HG03103 (cell line): ENCODE results near the gene MEP1B.
"Not testable (repeated sequence)": the region's sequence is repeated elsewhere in the genome, so short reads cannot be mapped to it uniquely, and the experiment has no call there.

Experiments used
- ATAC-seq: cut with Tn5 transposase; IDR thresholded peaks from one replicate; pipeline ENCODE4 v1.9.1; 2021; ENCODE audit warnings: low read depth; ENCODE audit not compliant: unreplicated experiment

MEP1B gene

DNA sequence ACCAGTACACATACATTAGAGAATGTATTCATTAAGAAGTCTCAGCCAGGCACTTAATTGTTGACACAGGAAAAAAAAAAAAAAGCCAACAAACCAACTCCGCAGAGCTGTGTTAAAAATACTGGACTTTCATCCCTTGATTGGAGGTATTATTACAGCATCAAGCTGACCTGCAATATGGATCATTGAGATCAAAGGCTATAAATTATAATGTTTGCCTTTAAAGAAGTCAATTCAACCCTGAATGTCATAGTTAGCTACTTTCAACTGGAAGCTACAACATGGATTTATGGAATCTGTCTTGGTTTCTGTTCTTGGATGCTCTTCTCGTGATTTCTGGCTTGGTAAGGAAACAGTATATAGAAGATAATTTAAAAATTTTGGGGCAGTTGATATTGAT, at the start of gene MEP1B:
Gene MEP1B (plus strand): TSS at position 250 of the 400 bp plus-strand sequence. CDS start 32 bp downstream, at position 282.
- ATAC-seq, result no peak

DNA sequence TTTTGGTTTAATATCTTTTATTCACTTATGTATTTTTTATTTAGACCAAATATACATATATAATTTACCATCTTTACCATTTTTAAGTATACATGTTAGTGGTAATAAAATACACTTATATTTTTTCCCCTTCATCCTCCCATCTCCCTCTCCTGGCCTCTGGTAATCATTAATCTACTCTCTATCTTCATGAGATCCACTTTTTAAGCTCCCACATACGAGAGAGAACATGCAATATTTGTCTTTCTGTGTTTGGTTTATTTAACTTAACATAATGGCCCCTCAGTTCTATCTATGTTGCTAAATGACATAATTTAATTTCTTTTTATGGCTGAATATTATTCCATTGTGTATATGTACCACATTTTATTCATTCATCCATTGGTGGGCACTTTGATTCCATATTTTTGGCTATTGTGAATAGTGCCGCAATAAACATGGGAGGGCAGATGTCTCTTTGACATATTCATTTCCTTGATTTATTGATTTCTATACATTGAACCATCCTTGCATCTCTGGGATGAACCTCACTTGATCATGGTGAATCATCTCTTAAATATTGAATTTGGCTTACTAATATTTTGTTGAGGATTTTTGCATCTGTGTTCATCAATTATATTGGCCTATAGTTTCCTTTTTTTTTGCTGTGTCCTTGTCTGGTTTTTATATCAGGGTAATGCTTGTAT, 41.5 kb upstream of the MEP1B start:
- ATAC-seq, result no peak

DNA sequence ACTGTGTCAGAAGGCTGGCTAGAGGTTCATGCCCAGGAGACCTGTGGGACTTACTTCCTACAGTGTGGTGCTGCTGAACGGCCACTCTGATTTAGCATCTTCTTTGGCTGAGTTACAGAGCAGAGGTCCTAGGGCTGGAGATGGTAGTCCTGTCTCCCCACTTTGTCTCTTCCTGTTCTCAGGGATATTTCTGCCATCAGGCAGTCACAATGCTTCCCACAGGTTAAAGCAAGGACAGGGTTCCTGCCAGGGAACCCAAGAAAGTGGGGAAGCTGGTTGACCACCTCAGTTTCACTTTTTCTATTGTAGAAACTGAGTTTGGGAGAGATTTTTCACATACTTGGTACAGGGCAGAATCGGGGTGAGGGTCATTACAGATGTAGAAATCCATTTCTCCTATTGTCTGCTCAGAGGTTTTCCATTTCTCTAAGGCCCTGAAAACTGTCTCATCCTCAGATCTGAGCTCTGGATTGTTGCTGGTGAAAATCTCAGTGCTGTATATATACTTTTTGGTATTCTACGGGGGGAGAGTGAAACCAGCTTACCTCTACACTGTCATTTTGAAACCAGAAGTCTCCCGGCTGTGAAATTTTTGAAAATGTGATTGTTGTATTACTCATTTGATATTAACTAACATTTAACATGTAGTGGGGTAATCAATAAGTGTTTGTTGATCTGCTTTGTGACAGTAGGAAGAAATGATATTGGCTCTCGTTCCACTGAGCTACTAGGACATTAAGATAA, 37.0 kb upstream of the MEP1B start:
- ATAC-seq, result peak; percentile 83

DNA sequence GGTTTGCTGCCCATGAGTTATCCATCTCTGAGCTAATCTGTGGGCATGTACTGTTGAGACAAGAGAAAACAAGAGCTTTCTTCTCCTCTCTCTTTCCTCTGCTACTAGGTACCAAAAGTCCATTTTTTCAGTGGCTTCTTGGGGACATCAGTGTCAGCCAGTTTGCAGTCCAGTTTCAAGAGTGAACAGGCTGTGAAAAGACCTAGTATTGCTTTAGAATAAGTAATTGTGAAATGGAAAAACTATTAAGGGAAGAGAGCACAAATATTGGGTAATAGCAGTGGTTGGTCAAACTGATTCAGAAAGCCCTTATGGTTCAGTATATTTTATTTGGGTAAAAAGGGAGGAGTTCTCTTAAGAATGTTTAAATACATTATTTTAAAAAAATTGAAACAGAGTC, 33.0 kb upstream of the MEP1B start:
- ATAC-seq, result no peak

DNA sequence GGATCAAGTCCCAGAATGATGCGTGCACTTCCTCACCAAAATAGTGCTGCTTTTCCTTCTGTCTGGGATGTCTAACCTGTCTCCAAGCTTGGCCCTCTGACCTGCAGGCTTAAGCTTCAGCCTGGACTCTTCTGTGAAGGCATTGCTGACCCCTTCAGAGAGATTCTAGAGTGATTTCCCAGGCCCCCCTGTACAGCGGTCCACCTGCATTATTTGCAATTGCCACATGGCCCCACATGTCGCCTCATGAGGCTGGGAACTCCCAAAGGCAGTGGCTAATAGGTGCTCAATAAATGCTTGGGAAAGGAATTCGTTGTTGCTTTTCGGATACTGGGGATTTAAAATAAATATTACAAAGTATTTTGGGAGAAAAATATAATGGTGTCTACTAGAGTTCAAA, 32.3 kb upstream of the MEP1B start:
- ATAC-seq, result no peak

DNA sequence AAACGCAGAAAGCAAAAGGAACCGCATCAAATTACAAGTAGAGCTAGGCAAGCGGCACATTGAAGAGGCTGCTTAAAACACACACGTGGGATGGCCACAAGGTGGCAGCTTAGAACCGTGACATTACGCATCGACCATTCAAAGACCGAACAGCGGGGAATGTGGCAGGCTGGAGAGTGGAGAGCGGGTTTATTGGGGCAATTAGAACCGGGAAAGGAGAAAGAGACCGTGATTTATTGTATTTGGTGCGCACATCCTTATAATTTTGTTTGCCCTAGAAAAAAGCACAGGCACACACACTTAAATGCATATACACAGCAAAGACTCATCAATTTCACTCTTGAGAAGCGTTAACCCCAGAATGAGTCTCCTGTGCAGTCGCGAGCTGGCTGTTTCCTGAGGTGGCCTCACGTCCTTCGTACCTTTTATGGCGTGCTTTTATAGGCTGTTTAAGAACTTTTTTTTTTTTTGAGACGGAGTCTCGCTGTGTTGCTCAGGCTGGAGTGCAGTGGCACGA, 31.7 kb upstream of the MEP1B start:
- ATAC-seq, result peak; percentile 90

DNA sequence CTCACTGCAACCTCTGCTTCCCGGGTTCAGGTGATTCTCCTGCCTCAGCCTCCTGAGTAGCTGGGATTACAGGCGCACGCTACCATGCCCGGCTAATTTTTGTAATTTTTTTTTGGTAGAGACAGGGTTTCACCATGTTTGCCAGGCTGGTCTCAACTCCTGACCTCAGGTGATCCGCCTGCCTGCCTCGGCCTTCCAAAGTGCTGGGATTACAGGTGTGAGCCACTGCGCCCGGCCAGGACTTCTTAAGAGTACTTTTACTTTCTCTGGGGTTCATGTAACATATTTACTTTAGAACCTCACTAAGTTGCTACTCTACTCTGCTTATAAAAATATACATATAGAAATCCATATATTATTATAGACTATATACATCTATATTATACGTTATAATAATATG, 31.2 kb upstream of the MEP1B start:
- not testable (repeated sequence) for ATAC-seq

DNA sequence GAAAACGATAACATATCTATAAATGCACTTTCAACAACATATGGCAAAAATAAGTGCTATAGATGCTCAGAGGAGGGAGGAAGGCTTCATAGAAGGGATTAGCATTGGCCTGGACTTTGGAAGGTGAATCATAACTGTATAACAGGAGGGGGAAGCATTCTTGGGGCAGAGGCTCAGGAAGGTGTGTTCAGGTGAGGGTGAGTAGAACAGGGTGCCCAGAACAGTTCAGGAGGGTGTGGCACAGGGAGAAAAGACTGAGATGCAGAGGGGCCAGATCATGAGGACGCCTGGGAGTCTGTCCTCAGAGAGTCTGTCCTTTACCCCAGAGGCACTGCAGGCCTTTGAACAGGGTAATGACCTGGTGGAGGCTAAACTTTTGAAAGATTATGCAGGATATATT, 29.3 kb upstream of the MEP1B start:
- ATAC-seq, result no peak

DNA sequence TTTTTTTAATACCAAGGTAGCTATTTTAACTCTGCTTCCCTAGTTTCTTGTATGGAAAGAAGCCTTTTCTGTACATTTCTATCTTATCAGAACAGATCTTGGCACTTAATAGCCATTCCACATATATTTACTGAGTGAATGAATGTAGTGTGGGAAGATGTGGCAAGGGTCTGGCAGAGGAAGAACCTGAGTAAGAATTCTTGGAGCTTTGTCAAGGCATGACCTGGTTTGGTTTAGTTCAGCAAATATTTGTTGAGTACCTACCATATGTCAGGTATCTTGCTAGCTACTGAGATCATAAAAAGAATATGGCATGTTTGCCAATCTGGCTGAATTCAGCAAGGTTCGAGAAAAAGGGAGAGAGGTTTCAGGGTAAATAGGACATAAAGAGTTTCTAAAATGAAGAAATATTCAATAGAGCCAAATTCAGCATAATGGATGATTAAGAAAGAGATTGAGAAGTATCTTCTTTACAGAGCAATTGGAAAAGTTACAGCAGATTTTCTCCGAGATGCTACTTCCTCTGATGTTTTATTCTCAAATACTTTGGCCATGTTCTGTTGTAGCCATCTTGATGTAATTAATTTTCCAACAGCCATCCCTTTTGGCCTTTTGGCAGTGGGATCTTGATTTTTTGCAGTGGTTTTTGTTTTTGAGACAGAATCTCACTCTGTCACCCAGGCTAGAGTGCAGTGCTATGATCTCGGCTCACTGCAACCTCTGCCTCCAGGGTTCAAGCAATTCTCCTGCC, 21.7 kb upstream of the MEP1B start:
- no peak for ATAC-seq

DNA sequence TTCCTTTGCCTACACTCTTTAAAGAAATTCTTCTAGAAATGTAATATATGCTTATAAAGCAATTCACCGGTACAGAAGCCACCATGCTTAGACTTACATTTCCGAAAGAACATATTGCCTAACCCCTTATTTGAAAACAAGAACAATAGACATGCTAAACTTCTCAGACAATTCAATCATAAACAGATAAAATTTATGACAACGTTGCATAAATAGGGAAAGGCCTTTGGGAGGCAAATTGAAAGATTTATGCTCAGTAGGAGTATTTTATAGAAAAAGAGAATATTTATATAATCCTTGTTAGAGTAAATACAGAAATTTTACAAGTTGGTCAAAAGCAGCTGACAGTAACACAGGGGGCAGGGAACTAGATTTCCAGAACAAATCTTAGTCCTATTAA, 16.2 kb upstream of the MEP1B start:
- no peak for ATAC-seq

DNA sequence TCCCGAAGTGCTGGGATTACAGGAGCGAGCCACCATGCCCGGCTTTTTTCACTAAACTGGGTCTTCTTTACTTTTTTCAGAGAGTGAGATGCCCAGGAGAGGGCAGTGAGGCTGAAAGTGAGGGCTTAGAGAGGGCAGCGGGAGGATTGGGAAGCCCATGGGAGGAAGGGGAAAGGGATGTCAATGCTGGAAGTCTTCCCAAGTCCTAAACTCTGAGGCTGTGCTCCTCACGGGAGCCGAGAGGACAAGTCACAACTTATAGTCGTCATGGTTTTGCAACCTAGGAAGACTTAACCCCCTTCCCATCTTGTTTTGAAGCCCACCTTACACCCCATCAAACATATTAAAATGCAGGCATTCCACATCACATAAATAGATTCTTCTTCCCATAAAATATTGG, 15.1 kb upstream of the MEP1B start:
- ATAC-seq, result no peak

DNA sequence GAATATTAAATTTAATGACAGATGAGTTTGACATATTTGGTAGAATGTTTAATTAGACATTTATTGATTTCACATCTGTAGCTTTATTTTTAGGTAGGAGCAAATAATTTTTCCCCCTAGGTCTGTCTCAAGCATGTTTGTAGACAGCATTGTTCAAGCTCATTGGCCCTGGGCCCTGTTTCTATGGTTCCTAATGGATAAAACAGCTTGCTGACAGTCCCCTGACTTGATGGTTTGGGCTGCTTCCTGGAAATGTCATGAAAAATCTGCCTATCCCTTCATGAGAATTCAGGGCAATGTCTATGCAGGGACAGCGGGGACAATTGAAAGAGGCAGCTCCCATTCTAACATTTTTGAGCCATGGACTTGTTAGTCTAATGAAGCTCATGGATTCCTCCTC, 14.6 kb upstream of the MEP1B start:
- ATAC-seq, result no peak

DNA sequence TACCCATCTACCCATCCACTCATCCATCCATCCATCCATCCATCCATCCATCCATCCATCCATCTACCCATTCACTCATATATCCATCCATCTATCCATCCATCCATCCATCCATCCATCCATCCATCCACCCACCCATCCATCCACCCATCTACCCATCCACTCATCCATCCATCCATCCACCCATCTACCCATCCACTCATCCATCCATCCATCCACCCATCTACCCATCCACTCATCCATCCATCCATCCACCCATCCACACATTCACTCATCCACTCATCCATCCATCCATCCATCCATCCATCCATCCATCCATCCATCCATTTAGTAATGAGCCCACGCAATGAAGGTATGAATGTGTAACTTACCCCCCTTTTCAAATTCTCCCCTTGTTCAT, 13.1 kb upstream of the MEP1B start:
- ATAC-seq, result not testable (repeated sequence)

DNA sequence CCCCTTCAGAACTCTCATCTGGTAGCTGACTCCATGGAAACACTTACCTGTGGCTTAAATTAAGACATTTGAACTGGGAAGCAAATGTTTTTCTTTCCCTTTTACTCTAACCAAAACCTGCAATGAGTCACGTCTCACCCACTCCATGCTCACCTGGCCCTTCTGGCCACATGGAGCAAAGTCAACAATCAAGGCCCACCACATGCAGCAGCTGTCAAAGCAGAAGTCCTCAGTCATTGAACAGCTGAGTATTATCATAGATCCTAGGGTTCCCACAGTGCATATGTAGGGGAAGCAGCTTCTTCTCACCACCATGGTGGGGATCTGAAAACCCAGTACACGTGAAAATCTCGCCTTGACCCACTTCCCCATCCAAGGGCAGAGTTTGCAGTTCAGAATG, 12.3 kb upstream of the MEP1B start:
- no peak for ATAC-seq

DNA sequence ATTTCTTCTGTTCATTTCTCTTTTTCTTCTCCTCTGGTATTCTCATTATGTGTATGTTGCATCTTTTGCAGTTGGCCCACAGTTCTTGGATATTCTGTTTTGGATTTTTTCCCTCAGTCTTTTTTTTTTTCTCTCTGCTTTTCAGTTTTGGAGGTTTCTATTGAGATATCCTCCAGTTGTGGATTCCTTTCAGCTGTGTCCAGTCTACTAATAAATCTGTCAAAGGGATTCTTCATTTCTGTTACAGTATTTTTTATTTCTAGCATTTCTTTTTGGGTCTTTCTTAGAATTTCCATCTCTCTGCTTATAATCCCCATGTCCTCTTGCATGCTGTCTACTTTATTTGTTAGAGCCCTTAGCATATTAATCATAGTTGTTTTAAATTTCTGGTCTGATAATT, 6.3 kb upstream of the MEP1B start:
- ATAC-seq, result no peak

DNA sequence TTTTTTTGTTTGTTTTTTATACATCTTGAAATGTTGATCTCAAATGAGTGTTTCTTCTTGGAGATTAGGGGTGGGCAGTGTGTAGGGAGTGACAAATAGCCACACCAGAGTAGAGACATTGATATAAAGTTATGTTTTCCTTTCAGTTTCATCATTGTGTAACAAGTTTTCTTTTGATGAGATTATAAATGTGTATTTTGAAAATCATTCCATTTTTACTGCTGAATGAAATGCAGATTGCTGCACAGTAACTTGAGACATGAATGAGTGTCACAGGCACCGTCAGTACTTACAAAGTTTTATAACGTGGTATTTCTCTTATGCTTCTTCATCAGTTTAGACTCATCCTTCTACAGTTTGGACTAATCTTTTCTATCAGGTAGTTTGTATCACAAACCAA, 370 bp downstream of the MEP1B start:
- ATAC-seq, result no peak

DNA sequence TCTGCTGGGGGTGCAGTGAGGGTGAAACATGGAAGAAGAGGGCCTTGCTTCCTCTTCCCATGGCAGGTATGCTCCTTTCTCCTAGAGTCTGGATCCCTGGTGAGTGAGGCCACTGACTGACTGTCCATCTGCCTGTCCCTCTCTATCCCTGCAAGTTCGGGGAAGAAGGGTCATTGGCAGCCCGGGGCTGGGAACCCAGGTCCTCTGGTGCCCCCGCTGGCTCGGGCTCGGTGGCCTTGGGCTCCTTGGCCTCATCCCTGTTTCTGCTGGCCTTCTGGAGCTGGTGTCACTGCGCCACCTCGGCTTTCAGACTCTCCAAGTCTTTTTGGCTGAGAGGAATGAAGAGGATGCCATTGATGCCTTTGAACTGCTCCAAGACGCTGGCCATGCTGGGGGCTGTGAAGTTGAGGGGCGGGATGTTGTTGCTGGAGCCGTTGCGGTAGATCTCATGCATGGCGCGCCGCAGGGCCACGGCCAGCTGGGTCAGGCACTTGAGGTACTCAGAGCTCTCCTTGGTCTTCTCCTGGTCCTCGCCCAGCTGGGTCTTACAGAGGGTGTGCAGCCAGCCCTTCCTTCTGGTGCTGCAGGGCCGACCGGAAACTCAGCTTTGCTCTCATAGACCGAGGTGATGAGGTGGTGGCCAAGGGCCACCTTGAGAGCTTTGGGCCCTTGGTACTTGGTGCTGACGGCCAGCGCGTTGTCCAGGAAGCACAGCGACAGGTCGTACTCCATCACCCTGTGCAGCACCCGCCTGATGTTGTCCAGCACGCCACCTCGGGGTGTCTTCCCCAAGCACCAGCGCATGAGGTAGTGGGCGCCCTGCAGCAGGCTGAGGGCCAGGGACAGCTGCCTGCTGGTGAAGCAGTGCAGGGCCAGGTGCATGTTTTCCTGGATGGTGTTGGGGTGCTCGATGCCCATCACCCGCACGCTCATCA, 6.3 kb downstream of the MEP1B start:
- no peak for ATAC-seq

DNA sequence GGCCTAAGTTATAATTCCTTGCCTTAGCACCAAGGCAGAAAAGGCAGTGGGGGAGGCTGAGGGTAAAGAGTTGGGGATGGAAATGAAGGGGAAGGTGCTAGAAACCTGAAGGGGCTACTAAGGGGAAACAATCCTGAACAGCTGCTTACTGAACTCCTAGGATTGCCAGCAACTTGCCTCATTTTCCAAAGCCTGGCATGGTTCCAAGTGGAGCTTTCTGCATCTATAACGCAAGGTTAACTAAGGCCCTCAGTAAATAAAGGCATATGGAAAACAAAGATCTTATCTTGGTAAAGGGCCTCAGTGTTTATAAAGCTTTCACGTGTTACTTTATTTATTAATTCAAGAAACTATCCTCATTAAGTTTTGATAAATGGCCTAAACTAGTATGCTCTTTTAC, 10.9 kb downstream of the MEP1B start:
- no peak for ATAC-seq

DNA sequence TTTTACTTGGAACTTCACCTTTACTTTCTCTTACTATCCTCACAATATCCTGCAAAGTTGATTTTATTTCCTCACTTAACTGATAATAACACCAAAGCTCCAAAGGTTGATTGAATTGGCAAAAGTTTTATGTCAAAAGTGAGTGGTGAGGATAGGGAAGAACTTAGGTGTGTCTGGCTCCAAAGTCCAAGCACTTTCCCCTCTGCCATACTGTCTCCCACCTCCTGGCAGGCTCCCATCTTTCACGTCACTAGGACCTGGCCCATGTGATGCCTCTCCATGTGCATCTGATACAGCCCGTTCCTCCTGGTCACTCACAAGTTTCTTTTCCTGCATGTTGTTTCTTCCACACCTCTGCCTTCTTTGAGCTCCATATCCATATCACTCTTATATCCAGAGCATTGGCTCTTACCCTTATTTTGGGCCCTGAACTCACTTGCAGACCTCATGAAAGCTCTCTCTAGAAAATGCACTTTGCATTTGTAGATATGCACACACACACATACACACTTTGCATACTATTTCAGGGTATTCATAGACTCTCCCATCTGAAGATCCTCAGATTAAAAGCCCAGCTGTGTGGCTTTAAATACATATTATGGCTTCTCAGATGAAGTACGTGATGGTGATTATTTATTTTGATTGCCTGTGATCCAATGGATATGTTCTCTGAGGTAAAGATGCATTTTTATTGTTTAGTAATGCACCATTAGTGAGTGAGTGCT, 12.3 kb downstream of the MEP1B start:
- no peak for ATAC-seq

DNA sequence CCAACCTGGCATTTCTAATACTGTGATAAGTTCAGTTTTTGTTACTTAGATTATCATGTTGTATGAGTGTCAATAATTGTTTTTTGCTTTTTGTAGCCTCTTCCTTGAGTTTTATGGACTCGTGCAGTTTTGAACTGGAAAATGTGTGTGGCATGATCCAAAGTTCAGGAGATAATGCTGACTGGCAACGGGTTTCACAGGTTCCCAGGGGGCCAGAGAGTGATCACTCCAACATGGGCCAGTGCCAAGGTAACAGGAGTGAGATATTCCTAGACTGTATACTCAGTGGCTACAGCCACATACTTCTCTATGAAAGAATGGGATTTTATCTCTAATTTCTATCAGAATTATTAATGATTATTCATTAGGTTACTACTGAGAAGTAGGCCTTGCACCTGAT, 18.2 kb downstream of the MEP1B start:
- ATAC-seq, result no peak
